T-helper 9 cell (primary cell): Measurements from ENCODE around the gene RASGRF2.

Experiments used
- DNase-seq: peaks from one replicate; pipeline ENCODE4 v3.0.0-alpha.2; 2020

The RASGRF2 gene

GRCh38 chr5:80951366-80951765 lies 8.8 kb upstream of the RASGRF2 start:
- DNase-seq = no peak

GRCh38 chr5:80953587-80953986 lies 6.6 kb upstream of the RASGRF2 start:
- no peak for DNase-seq

- no peak for DNase-seq
Measured at GRCh38 chr5:80955082-80955590, 5.0 kb upstream of the RASGRF2 start.

GRCh38 chr5:80956272-80956671 lies 3.9 kb upstream of the RASGRF2 start:
- no peak for DNase-seq

GRCh38 chr5:80957031-80957761 lies 3.0 kb upstream of the RASGRF2 start:
- DNase-seq = no peak

- no peak for DNase-seq
Measured at GRCh38 chr5:80958616-80959015, 1.5 kb upstream of the RASGRF2 start.

- no peak for DNase-seq
Measured at GRCh38 chr5:80959138-80959537, 1.0 kb upstream of the RASGRF2 start.

- DNase-seq = peak; percentile 38
Measured at GRCh38 chr5:80960531-80961375, 590 bp downstream of the RASGRF2 start.

GRCh38 chr5:80961376-80962281 lies 1.5 kb downstream of the RASGRF2 start:
- DNase-seq = peak; percentile 21

- DNase-seq = no peak
Measured at GRCh38 chr5:80962630-80963520, 2.7 kb downstream of the RASGRF2 start.

- no peak for DNase-seq
Measured at GRCh38 chr5:80963521-80963895, 3.3 kb downstream of the RASGRF2 start.

- DNase-seq = no peak
Measured at GRCh38 chr5:80963966-80964481, 3.9 kb downstream of the RASGRF2 start.

- no peak for DNase-seq
Measured at GRCh38 chr5:80964491-80964890, 4.3 kb downstream of the RASGRF2 start.

- no peak for DNase-seq
Measured at GRCh38 chr5:80964919-80965318, 4.8 kb downstream of the RASGRF2 start.

- no peak for DNase-seq
Measured at GRCh38 chr5:80967500-80968181, 7.5 kb downstream of the RASGRF2 start.

- no peak for DNase-seq
Measured at GRCh38 chr5:80973027-80973426, 12.9 kb downstream of the RASGRF2 start.

GRCh38 chr5:80975065-80975464 lies 14.9 kb downstream of the RASGRF2 start:
- no peak for DNase-seq

- no peak for DNase-seq
Measured at GRCh38 chr5:80976985-80977384, 16.8 kb downstream of the RASGRF2 start.

- no peak for DNase-seq
Measured at GRCh38 chr5:80977764-80978163, 17.6 kb downstream of the RASGRF2 start.

- DNase-seq = no peak
Measured at GRCh38 chr5:80978772-80979317, 18.7 kb downstream of the RASGRF2 start.

GRCh38 chr5:80982093-80982492 lies 21.9 kb downstream of the RASGRF2 start:
- DNase-seq = no peak
